Hepatocyte (in vitro differentiated cells): ENCODE data around the gene TBCD.

ENCODE experiments used
- EZH2 ChIP-seq: fragments of 200-600 bp; sonication (generic); IDR thresholded peaks from 2 replicates; pipeline ENCODE4 v1.6.1; 2016; ENCODE audit warnings: antibody characterized with exemption, mild to moderate bottlenecking, borderline replicate concordance
- EZH2phosphoT487 ChIP-seq: fragments of 200-600 bp; sonication (generic); IDR thresholded peaks from one replicate; pipeline ENCODE4 v1.6.1; 2018; ENCODE audit warnings: antibody characterized with exemption, mild to moderate bottlenecking, low read depth, moderate library complexity; ENCODE audit not compliant: unreplicated experiment, severe bottlenecking
- TF ChIP-seq, protein P1 (sequence below): fragments of 200-600 bp; sonication (generic); IDR thresholded peaks from 2 replicates; pipeline ENCODE4 v1.5.1; 2016; ENCODE audit warnings: antibody characterized with exemption, mild to moderate bottlenecking; ENCODE audit not compliant: poor library complexity

DNA sequence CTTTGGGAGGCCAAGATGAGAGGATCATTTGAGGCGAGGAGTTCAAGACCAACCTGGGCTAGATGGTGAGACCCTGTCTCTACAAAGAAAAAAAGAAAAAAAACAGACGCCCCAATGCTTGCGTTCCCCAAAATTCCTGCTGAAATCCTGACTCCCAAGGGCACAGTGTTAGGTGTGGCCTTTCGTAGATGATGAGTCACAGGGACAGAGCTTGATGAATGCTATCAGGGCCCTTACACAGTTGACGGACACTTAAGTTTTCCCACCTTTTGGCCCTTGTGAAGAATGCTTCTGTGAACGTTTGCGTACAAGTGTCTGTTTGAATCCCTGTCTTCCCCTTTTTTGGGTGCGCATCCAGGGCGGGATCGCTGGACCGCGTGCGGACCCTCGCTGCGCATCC is 104.5 kb downstream of the TBCD start:
- TF ChIP-seq, protein P1, sequence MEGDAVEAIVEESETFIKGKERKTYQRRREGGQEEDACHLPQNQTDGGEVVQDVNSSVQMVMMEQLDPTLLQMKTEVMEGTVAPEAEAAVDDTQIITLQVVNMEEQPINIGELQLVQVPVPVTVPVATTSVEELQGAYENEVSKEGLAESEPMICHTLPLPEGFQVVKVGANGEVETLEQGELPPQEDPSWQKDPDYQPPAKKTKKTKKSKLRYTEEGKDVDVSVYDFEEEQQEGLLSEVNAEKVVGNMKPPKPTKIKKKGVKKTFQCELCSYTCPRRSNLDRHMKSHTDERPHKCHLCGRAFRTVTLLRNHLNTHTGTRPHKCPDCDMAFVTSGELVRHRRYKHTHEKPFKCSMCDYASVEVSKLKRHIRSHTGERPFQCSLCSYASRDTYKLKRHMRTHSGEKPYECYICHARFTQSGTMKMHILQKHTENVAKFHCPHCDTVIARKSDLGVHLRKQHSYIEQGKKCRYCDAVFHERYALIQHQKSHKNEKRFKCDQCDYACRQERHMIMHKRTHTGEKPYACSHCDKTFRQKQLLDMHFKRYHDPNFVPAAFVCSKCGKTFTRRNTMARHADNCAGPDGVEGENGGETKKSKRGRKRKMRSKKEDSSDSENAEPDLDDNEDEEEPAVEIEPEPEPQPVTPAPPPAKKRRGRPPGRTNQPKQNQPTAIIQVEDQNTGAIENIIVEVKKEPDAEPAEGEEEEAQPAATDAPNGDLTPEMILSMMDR: no peak
- TF ChIP-seq EZH2phosphoT487: no peak
- TF ChIP-seq EZH2: no peak
